ENCODE measurements around the gene BRDT.
"Not testable (repeated sequence)": the region's sequence is repeated elsewhere in the genome, so short reads cannot be mapped to it uniquely, and the experiment has no call there.

The BRDT gene

GRCh38 chr1:92026042-92026441 is 76.8 kb downstream of the BRDT start:
- not testable (repeated sequence) for H3K36me3 ChIP-seq (ENCODE audit: insufficient read depth, low read length); H3K4me1 ChIP-seq (ENCODE audit: insufficient read depth, low read length); H3K9me3 ChIP-seq (ENCODE audit: control insufficient read depth, insufficient read depth, low read length); H3K9ac ChIP-seq (ENCODE audit: low read depth, low read length)

- Histone ChIP-seq H3K36me3 (ENCODE audit: insufficient read depth, low read length) (no peaks in the 10 kb centered on the region), H3K4me1 (ENCODE audit: insufficient read depth, low read length) (peaks cover 7% of the 10 kb centered on the region), H3K9ac (ENCODE audit: low read depth, low read length) (no peak overlapping the region), H3K9me3 (ENCODE audit: control insufficient read depth, insufficient read depth, low read length) (no peaks in the 10 kb centered on the region; the same call in 1 of the 2 replicates)
Observed at GRCh38 chr1:92026806-92027205, 77.6 kb downstream of the BRDT start.

GRCh38 chr1:92029241-92029922 is 80.2 kb downstream of the BRDT start:
- Histone ChIP-seq H3K36me3 (ENCODE audit: insufficient read depth, low read length) (no peaks in the 10 kb centered on the region), H3K4me1 (ENCODE audit: insufficient read depth, low read length) (peaks cover 7% of the 10 kb centered on the region), H3K9ac (ENCODE audit: low read depth, low read length) (peak overlapping the region; percentile 50)

GRCh38 chr1:92030656-92031107 is 81.5 kb downstream of the BRDT start:
- Histone ChIP-seq H3K9ac (ENCODE audit: low read depth, low read length) (peak overlapping the region; percentile 50; the same call in 1 of the 2 replicates), H3K9me3 (ENCODE audit: control insufficient read depth, insufficient read depth, low read length) (no peaks in the 10 kb centered on the region), H3K36me3 (ENCODE audit: insufficient read depth, low read length) (no peaks in the 10 kb centered on the region), H3K4me1 (ENCODE audit: insufficient read depth, low read length) (peaks cover 7% of the 10 kb centered on the region)

More at GRCh38 chr1:92029241-92029922, 80.2 kb downstream of the BRDT start:
- H3K9me3 ChIP-seq (ENCODE audit: control insufficient read depth, insufficient read depth, low read length): no peaks in the 10 kb centered on the region

- H3K9ac ChIP-seq (ENCODE audit: low read depth, low read length): no peak overlapping the region
- peaks cover 7% of the 10 kb centered on the region for H3K4me1 ChIP-seq (ENCODE audit: insufficient read depth, low read length)
- no peaks in the 10 kb centered on the region for H3K9me3 ChIP-seq (ENCODE audit: control insufficient read depth, insufficient read depth, low read length)
- no peaks in the 10 kb centered on the region for H3K36me3 ChIP-seq (ENCODE audit: insufficient read depth, low read length)
Observed at GRCh38 chr1:92031281-92032110, 82.3 kb downstream of the BRDT start.

- no peaks in the 10 kb centered on the region for H3K9me3 ChIP-seq (ENCODE audit: control insufficient read depth, insufficient read depth, low read length)
- H3K4me1 ChIP-seq (ENCODE audit: insufficient read depth, low read length): peaks cover 8% of the 10 kb centered on the region
Observed at GRCh38 chr1:92037400-92037799, 88.2 kb downstream of the BRDT start.

GRCh38 chr1:92038695-92039346 is 89.6 kb downstream of the BRDT start:
- Histone ChIP-seq H3K9ac (ENCODE audit: low read depth, low read length) (no peak overlapping the region), H3K4me1 (ENCODE audit: insufficient read depth, low read length) (peaks cover 8% of the 10 kb centered on the region), H3K36me3 (ENCODE audit: insufficient read depth, low read length) (no peaks in the 10 kb centered on the region), H3K9me3 (ENCODE audit: control insufficient read depth, insufficient read depth, low read length) (no peaks in the 10 kb centered on the region)

More at GRCh38 chr1:92037400-92037799, 88.2 kb downstream of the BRDT start:
- Histone ChIP-seq H3K9ac (ENCODE audit: low read depth, low read length) (no peak overlapping the region), H3K36me3 (ENCODE audit: insufficient read depth, low read length) (no peaks in the 10 kb centered on the region)

- no peak overlapping the region for H3K9ac ChIP-seq (ENCODE audit: low read depth, low read length)
- peaks cover 8% of the 10 kb centered on the region for H3K4me1 ChIP-seq (ENCODE audit: insufficient read depth, low read length)
- no peaks in the 10 kb centered on the region for H3K9me3 ChIP-seq (ENCODE audit: control insufficient read depth, insufficient read depth, low read length)
- no peaks in the 10 kb centered on the region for H3K36me3 ChIP-seq (ENCODE audit: insufficient read depth, low read length)
Observed at GRCh38 chr1:92040971-92041370, 91.8 kb downstream of the BRDT start.

- H3K9ac ChIP-seq (ENCODE audit: low read depth, low read length): no peak overlapping the region
- H3K4me1 ChIP-seq (ENCODE audit: insufficient read depth, low read length): no peaks in the 10 kb centered on the region
- H3K36me3 ChIP-seq (ENCODE audit: insufficient read depth, low read length): no peaks in the 10 kb centered on the region
- no peaks in the 10 kb centered on the region for H3K9me3 ChIP-seq (ENCODE audit: control insufficient read depth, insufficient read depth, low read length)
Observed at GRCh38 chr1:92043621-92044020, 94.4 kb downstream of the BRDT start.

GRCh38 chr1:92045766-92046495 is 96.7 kb downstream of the BRDT start:
- no peaks in the 10 kb centered on the region for H3K4me1 ChIP-seq (ENCODE audit: insufficient read depth, low read length)
- no peak overlapping the region for H3K9ac ChIP-seq (ENCODE audit: low read depth, low read length)
- H3K9me3 ChIP-seq (ENCODE audit: control insufficient read depth, insufficient read depth, low read length): no peaks in the 10 kb centered on the region
- H3K36me3 ChIP-seq (ENCODE audit: insufficient read depth, low read length): no peaks in the 10 kb centered on the region

- Histone ChIP-seq H3K9me3 (ENCODE audit: control insufficient read depth, insufficient read depth, low read length) (no peaks in the 10 kb centered on the region), H3K9ac (ENCODE audit: low read depth, low read length) (no peak overlapping the region), H3K4me1 (ENCODE audit: insufficient read depth, low read length) (no peaks in the 10 kb centered on the region), H3K36me3 (ENCODE audit: insufficient read depth, low read length) (no peaks in the 10 kb centered on the region)
Observed at GRCh38 chr1:92051948-92052347, 102.7 kb downstream of the BRDT start.
